G401 (cell line): ENCODE measurements around the gene SKI. TPM values are rescaled to one million over a fixed set of nuclear protein-coding genes. Genes with fewer than 3 reads are reported as not detected.

Source experiments
- DNase-seq: peaks from one replicate; pipeline ENCODE4 v3.0.0-alpha.2; 2015; ENCODE audit warnings: low spot score
- in situ Hi-C: cut with HindIII; loops from 2 replicates; pipeline ENCODE4 v1.10.0; 2016; ENCODE audit warnings: low sequenced_read_pairs, mixed read lengths
- total RNA-seq: library from RNA; depleted of rRNA; stranded (reverse); fragments of >200 nt; shearing (Covaris generic); gene quantifications from 2 replicates; pipeline ENCODE4 v1.2.3, GENCODE V29; 2014

The SKI gene
- total RNA-seq, 1 experiment from 2014 or later = 15.2 TPM

GRCh38 chr1:2193514-2194281, 34.4 kb upstream of the SKI start:
- no peak for DNase-seq

DNA sequence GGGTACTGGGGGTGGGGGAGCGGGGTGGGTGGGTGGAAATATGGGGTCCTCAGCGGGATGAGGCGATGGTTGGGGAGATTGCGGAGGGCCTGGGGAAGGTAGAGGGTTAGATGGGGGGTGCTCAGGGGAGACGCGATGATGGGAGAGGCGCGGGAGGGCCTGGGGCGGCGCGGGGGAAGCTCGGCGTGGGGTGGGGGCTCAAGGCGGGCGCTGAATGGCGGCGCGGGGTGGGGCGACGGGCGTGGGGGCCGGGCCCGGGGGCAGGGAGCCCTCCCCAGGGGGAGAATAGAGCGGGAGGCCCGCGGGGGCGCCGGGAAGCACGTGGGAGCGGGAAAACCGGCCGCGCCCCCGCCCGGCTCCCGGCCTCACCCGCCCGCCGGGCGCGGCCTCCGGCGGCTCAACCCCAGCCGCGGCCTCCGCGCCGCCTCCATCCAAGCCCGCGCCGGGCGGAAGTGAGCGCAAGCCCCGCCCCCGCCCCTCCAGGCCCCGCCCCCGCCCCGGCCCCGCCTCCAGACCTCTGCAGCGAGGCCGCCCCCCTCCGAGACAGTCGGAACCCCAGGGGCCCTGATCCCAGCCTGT, 33.7 kb upstream of the SKI start, which contains the start of gene FAAP20:
FAAP20 (minus strand) TSS at position 454 of the 579 bp plus-strand sequence; CDS start at position 431, 23 bp downstream.
- DNase-seq = no peak
- in situ Hi-C loops = no loop called here

More at GRCh38 chr1:2193514-2194281, 34.4 kb upstream of the SKI start:
- in situ Hi-C loops = no loop called here

DNA sequence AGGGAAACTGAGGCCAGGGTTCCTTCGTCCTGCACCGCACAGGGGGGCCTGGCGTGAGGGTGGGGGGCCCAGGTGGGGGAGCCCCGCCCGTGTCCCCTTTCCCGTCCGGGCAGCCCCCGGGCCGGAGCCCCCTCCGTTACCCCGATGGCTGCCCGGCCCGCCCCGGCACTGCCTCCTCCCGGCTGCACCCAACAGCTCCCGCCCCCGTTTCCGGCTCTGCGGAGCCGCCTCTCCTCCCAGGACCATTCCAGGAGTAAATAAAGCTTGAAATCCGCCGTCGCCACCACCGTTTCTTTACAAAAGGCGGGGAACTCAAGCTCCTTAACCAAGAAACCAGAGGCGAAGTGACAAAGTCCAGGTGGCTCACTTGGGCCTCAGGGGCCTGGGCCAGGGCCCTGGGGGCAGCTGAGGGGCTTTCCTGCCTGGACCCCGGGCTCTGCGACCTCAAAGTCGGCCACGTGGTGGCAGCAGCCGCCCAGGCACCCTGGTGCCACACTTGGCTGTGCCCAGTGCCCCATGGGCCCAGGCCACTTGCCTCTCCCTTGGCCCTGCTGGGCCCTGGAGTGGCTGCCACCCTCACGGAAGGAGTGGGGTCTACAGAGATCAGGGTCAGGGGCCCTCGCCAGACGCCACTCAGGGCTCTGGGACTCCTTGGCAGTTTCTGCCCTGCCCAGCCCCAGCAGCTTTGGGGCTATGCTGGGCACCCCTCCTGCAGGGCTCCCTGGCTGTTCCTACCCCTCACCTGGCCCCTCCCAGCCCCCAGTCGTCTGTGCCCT, 33.0 kb upstream of the SKI start:
- peak; percentile 76 for DNase-seq
- in situ Hi-C loops = loop anchor here (5.0 kb wide), 2 partner anchors 107 to 152 kb away; no protein-coding TSS in a partner anchor

DNA sequence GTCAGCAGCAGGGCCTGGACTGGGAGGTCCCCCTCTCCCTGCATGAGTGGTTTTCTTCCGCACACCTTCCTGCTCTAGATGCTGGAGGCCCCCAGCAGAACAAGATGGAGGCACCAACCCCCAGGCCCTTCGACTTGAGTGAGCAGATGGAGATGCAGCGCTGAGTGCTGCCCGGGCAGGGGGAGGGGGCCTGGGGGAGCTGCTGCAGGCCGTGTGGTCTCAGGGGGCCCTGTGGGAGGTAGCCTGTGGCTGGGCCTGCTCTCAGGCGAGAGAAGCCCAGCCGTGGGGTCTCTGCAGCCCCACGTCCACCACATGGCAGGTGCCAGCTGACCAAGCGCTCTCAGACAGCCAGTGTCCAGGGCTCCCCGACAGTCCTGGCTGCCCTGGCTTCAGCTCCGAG, 32.3 kb upstream of the SKI start:
- in situ Hi-C loops = loop anchor here (5.0 kb wide), 2 partner anchors 107 to 152 kb away; no protein-coding TSS in a partner anchor
- no peak for DNase-seq

DNA sequence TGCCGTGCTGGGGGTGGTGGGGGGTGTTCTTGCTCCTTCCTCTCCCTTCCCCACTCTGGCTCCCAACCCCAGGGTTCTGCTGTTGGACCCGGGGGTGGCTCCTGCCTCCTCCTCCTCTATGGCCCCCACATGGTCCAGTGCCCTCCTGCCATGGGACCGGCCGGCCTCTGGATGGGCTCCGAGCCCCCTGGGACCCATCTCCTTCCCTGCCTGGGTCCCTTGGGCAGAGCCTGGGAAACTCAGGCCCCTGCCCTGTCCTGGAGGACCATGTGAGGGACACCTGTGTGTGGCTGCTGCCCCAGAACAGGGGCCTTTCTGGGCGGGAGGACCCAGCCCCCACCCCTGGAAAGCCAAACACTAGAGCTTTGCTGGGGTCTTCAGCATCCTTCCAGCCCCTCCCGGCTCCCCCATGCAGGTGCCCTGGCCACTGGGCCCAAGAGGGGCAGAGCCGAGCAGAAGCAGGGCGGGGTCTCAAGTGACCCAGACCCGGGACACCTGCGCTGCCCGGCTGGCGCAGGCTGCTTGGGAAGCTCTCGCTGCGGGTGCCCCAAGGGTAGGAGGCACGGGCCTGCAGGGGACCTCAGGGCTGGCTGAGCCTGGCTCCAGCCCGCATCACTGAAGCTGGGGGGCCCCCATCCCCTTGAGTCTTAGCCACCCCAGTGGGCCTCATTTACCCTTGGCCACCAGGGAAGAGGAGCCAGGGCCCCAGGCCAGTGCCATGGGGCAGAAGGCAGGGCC, 31.0 kb upstream of the SKI start:
- DNase-seq = no peak
- in situ Hi-C loops = loop anchor here (5.0 kb wide), 2 partner anchors 105 to 150 kb away; no protein-coding TSS in a partner anchor

DNA sequence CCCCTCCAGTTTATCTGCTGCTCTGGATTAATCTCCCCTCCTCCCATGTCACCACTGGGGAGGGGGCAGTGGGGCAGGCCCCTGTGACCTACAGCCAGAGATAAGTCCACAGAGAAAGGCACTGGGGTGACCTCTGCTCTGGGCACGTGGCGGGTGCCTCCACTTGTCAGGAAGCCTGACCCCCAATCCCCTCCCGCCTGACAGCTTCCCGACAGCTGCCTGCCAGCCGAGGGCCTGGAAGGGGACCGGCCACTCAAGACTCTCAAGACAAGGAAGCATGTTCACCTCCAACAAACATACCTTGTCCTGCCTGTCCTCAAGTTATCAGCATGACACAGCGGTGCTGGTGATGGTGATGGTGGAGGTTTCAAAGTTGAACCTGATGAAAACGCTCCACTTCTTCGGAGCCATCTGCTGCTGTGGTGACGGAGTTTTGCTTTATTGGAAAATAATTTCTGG, 30.4 kb upstream of the SKI start:
- in situ Hi-C loops = loop anchor here (5.0 kb wide), 2 partner anchors 105 to 150 kb away; no protein-coding TSS in a partner anchor
- DNase-seq = no peak

GRCh38 chr1:2198571-2198970, 29.5 kb upstream of the SKI start:
- in situ Hi-C loops = loop anchor here (5.0 kb wide), 2 partner anchors 104 to 149 kb away; no protein-coding TSS in a partner anchor
- DNase-seq = no peak

GRCh38 chr1:2199042-2199810, 28.9 kb upstream of the SKI start:
- no peak for DNase-seq
- in situ Hi-C loops = loop anchor here (5.0 kb wide), 2 partner anchors 103 to 148 kb away; no protein-coding TSS in a partner anchor

GRCh38 chr1:2200308-2200943, 27.7 kb upstream of the SKI start:
- no peak for DNase-seq
- in situ Hi-C loops = no loop called here

DNA sequence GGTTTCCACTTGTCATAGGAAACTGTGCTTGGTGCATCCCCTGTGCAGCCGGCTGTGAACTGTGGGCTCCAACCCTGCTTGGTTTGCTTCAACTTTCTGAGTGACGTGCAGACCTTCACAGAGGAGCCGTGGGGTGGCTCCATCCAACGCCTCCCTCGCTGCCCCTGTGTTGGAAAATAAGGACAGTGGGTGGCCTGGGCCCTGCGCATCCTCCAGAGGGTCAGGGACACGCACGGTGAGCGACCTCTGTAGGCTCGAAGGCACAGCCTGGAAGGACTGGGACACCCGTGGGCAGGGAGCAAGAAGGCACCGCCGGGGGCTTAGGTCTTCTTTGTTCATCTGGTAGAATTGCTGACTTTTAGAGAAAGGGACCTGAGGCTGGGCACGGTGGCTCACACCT, 27.1 kb upstream of the SKI start:
- in situ Hi-C loops = no loop called here
- no peak for DNase-seq

- DNase-seq = no peak
- in situ Hi-C loops = no loop called here
These were observed 26.0 kb upstream of the SKI start for GRCh38 chr1:2202008-2202575.

DNA sequence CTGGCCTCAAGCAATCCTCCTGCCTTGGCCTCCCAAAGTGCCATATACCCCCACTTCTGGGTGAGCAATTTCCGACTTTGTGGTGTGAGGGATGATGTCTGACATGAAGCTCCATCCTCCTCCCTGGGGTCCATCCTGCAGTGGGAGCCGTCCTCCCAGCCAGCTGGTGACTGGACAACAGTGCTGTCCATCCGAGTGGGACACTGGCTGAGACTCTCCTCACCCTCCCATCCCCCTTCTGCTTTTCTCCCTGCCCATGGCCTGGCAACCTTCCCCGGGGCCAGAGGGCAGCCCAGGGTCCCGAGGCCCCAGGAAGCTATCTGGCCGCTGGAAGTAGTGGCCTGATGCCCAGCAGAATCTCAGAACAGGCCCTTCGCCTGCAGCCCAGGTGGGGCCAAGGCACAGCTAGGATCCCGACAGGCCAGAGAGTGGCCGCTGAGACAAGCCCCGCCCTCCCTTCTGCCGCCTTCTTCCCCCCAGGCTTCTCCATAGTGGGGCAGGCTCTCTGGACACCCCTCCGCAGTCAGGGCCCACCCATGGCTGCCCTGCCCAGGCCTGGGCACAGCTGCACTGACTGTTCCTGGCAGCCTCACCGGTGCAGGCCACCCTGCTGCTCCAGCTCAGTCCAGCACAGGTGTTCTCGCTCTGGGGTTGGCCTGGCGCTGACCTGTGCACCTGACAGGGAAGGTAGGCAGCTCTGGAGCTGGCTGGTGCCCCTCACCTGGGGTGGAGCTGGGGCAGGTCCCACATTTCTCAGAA, 25.1 kb upstream of the SKI start:
- in situ Hi-C loops = no loop called here
- no peak for DNase-seq

DNA sequence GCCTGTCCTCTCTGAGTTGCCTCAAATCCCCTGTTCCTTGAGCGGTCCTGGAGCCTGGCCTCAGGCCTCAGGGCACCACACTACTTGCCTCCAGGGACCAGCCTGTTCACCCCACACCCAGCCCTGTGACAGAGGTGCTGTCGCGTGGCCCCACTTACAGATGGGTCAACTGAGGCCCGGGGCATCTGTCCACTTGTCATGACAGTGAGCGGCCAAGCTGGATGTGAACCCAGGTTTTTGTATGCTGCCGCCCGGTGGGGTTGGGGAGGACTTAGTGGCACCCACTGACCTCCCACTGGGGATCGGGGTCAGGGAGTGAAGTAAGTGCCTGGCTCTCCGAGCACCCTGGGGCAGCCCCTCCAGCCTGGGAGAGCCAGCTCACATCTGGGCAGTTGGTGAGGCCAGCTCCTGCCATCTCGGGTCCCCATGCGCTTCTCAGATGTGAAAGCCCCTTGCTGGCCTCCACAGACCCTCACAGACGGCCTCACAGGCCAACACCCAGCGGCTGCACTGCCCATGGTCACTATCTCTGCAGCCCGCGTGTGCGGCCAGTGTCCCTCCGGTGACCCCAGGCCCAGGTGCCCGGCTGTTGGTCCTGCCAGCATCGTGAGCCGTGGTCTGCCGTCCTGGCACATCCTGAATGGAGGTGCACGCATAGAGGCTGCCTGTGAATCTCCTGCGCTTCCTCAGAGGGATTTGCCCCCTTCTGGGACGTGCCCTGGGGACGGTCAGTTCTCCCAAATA, 24.3 kb upstream of the SKI start:
- in situ Hi-C loops = no loop called here
- no peak for DNase-seq

DNA sequence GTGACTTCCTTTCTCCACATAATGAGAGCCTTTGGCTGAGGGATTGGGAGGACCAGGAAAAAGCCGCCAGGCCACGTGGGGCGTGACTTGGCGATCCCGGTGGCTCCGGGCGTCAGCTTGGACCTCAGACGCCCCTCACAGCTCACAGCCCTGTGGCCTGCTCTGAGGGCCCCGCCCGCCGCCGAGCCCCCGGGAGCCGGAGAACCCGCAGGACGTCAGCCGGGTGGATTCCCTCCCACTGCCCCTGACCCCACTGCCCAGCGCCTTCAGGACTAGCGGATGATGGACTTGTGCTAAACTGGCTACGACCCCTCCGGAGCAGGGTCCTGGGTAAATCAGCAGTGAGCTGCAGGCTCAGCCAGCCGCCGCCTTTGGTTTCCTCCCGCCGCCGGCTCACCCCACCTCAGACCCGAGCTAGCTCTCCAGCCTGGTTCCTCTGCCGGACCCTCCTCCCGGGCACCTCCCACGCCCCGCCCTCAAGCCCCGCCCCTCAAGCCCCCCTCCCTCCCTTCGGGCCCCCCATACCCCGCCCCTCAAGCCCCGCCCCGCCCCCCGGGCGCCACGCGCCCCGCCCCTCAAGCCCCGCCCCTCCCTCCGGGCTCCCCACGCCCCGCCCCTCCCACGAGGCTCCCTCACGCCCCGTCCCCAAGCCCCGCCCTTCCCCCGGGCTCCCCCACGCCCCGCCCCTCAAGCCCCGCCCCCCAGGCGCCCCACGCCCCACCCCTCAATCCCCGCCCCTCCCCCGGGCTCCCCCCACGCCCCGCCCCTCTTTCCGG, 23.5 kb upstream of the SKI start:
- peak; percentile 56 for DNase-seq
- in situ Hi-C loops = no loop called here

GRCh38 chr1:2205191-2205952, 22.7 kb upstream of the SKI start:
- in situ Hi-C loops = no loop called here
- DNase-seq = peak; percentile 87
